ENCODE data around the gene PPP1R26.

The PPP1R26 gene

DNA sequence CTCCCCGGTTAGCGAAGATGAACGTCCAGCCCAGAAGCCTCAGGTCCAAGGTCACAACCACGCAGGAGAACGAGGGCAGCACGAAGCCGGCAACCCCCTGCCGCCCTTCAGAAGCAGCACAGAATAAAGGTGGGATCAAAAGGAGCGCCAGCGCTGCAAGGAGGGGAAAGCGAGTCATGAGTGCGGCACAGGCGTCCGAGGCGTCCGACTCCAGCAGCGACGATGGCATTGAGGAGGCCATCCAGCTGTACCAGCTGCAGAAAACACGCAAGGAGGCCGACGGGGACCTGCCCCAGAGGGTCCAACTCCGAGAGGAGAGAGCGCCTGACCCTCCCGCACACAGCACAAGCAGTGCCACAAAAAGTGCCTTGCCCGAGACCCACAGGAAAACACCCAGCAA is 5.8 kb downstream of the PPP1R26 start:
- Histone ChIP-seq H4K20me1 (ENCODE audit: insufficient read depth, low read length) (no peaks in the 10 kb centered on the region), H3K4me1 (ENCODE audit: insufficient read depth, low read length) (no peaks in the 10 kb centered on the region), H3K36me3 (ENCODE audit: insufficient read depth, low read length) (no peaks in the 10 kb centered on the region), H3K4me3 (ENCODE audit: low read depth in 1 of 2, low read length in 2 of 2) (no peak overlapping the region), H3K9me3 (ENCODE audit: insufficient read depth, low read length, severe bottlenecking) (no peaks in the 10 kb centered on the region), H3K79me2 (ENCODE audit: insufficient read depth, low read length) (no peaks in the 10 kb centered on the region), H3K4me2 (ENCODE audit: insufficient read depth, low read length) (no peak overlapping the region), H3K9ac (ENCODE audit: low read depth, low read length) (no peak overlapping the region), H3K27ac (ENCODE audit: low read length) (no peak overlapping the region), H3K27me3 (ENCODE audit: insufficient read depth, low read length, poor library complexity) (no peaks in the 10 kb centered on the region), H2AFZ (ENCODE audit: low read depth, low read length) (no peak overlapping the region)
- ATAC-seq (ENCODE audit: insufficient read depth, low read depth) (no peak), DNase-seq (no peak)
- TF ChIP-seq, protein P1, sequence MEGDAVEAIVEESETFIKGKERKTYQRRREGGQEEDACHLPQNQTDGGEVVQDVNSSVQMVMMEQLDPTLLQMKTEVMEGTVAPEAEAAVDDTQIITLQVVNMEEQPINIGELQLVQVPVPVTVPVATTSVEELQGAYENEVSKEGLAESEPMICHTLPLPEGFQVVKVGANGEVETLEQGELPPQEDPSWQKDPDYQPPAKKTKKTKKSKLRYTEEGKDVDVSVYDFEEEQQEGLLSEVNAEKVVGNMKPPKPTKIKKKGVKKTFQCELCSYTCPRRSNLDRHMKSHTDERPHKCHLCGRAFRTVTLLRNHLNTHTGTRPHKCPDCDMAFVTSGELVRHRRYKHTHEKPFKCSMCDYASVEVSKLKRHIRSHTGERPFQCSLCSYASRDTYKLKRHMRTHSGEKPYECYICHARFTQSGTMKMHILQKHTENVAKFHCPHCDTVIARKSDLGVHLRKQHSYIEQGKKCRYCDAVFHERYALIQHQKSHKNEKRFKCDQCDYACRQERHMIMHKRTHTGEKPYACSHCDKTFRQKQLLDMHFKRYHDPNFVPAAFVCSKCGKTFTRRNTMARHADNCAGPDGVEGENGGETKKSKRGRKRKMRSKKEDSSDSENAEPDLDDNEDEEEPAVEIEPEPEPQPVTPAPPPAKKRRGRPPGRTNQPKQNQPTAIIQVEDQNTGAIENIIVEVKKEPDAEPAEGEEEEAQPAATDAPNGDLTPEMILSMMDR (IDR thresholded peaks at IDR 0.05; ENCODE audit: borderline replicate concordance, extremely low read depth, low read length, poor library complexity, severe bottlenecking) = no peak
- no peak for TF ChIP-seq EZH2 (IDR thresholded peaks at IDR 0.05; ENCODE audit: borderline replicate concordance, low read depth, low read length, severe bottlenecking)

DNA sequence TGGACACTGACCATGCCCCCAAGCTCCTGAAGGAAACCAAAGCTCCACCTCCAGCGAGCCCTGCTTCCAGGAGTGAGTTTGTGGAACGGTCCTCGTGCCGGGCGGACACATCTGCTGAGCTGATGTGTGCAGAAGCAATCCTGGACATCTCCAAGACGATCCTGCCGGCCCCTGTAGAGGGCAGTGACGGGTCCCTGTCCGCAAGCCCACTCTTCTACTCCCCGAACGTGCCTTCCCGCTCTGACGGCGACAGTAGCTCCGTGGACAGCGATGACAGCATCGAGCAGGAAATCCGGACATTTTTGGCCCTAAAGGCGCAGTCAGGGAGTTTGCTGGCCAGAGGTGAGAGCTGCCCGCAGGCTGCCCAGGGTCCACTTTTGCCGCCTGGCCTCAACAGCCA is 6.2 kb downstream of the PPP1R26 start:
- Histone ChIP-seq H2AFZ (ENCODE audit: low read depth, low read length) (no peak overlapping the region), H3K4me1 (ENCODE audit: insufficient read depth, low read length) (no peaks in the 10 kb centered on the region), H3K9ac (ENCODE audit: low read depth, low read length) (no peak overlapping the region), H3K9me3 (ENCODE audit: insufficient read depth, low read length, severe bottlenecking) (no peaks in the 10 kb centered on the region), H3K27ac (ENCODE audit: low read length) (no peak overlapping the region), H3K36me3 (ENCODE audit: insufficient read depth, low read length) (no peaks in the 10 kb centered on the region), H3K79me2 (ENCODE audit: insufficient read depth, low read length) (no peaks in the 10 kb centered on the region), H4K20me1 (ENCODE audit: insufficient read depth, low read length) (no peaks in the 10 kb centered on the region), H3K27me3 (ENCODE audit: insufficient read depth, low read length, poor library complexity) (no peaks in the 10 kb centered on the region), H3K4me3 (ENCODE audit: low read depth in 1 of 2, low read length in 2 of 2) (no peak overlapping the region), H3K4me2 (ENCODE audit: insufficient read depth, low read length) (no peak overlapping the region)
- TF ChIP-seq, protein P1 (IDR thresholded peaks at IDR 0.05; ENCODE audit: borderline replicate concordance, extremely low read depth, low read length, poor library complexity, severe bottlenecking) = no peak
- TF ChIP-seq EZH2 (IDR thresholded peaks at IDR 0.05; ENCODE audit: borderline replicate concordance, low read depth, low read length, severe bottlenecking) = no peak
- ATAC-seq (ENCODE audit: insufficient read depth, low read depth) = no peak
- no peak for DNase-seq

DNA sequence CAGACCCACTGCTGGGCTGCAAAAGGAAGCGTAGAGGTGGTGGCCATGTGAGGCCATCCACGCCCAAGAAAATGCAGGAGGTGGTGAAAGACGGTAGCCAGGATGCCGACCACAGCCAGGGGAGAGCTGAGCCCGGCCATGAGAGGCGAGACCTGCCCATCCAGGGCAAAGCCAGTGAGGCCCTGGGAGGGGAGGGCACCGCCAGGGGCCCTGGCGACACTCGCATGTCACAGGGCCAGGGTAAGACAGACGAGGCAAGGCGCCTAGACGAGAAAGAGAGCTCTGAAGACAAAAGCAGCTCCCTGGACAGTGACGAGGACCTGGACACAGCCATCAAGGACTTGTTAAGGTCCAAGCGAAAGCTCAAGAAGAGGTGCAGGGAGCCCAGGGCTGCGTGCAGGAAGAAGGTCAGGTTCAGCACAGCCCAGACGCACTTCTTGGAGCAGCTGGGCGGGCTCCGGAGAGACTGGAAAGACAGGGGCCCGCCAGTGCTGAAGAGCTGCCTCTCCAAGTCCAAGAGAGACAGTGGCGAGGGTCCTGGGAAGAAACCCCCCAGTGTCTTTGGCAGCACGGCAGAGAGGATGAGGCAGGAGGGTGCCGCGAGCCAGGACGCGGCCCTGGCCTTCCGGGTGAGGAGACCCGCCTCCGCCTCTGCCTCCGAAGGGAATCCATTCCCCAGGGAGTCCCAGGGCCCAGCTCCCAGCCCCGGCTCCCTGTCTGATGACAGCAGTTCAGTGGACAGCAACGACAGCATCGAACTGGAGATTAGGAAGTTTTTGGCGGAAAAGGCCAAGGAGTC is 6.9 kb downstream of the PPP1R26 start:
- ATAC-seq (ENCODE audit: insufficient read depth, low read depth) (no peak), DNase-seq (no peak)
- Histone ChIP-seq H3K27ac (ENCODE audit: low read length) (no peak overlapping the region), H3K27me3 (ENCODE audit: insufficient read depth, low read length, poor library complexity) (no peaks in the 10 kb centered on the region), H4K20me1 (ENCODE audit: insufficient read depth, low read length) (no peaks in the 10 kb centered on the region), H3K4me3 (ENCODE audit: low read depth in 1 of 2, low read length in 2 of 2) (no peak overlapping the region), H3K4me1 (ENCODE audit: insufficient read depth, low read length) (no peaks in the 10 kb centered on the region), H3K9ac (ENCODE audit: low read depth, low read length) (no peak overlapping the region), H3K36me3 (ENCODE audit: insufficient read depth, low read length) (no peaks in the 10 kb centered on the region), H3K9me3 (ENCODE audit: insufficient read depth, low read length, severe bottlenecking) (no peaks in the 10 kb centered on the region), H2AFZ (ENCODE audit: low read depth, low read length) (no peak overlapping the region), H3K4me2 (ENCODE audit: insufficient read depth, low read length) (no peak overlapping the region), H3K79me2 (ENCODE audit: insufficient read depth, low read length) (no peaks in the 10 kb centered on the region)
- TF ChIP-seq EZH2 (IDR thresholded peaks at IDR 0.05; ENCODE audit: borderline replicate concordance, low read depth, low read length, severe bottlenecking) = no peak
- TF ChIP-seq, protein P1 (IDR thresholded peaks at IDR 0.05; ENCODE audit: borderline replicate concordance, extremely low read depth, low read length, poor library complexity, severe bottlenecking) = no peak
